ENCODE data around the gene SPINT4. TPM values are rescaled to one million over a fixed set of nuclear protein-coding genes. Genes with fewer than 3 reads are reported as not detected.

SPINT4 gene
- total RNA-seq, result not detected

GRCh38 chr20:45722047-45722446 lies at the start of gene SPINT4:
TSS of gene SPINT4 (plus strand) at chr20:45722347. CDS start at chr20:45722368, 21 bp downstream.

DNA sequence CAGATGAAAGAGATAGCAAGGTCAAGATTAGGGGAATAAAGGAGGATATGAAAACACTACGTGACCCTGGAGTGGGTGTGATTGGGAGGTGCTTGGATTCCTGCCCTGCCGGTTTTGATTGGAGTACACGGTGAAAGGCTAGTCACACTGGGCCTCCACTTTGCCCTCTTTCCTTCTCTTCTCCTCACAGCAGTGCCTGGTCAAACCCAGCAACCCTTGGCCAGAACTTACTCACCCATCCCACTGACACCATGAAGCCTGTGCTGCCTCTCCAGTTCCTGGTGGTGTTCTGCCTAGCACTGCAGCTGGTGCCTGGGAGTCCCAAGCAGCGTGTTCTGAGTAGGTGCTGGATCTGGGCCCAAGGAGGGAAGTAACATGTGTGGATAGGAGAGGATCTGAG lies 20.3 kb upstream of the SPINT4 start, which contains the start of gene WFDC13:
Gene WFDC13 (plus strand): TSS at position 166 of the 400 bp plus-strand sequence. CDS start 86 bp downstream, at position 252.

GRCh38 chr20:45704969-45705637 lies 17.0 kb upstream of the SPINT4 start, which contains the start of gene WFDC10B:
TSS of gene WFDC10B (minus strand) at chr20:45705019. CDS start at chr20:45685992, 19,027 bp downstream.

Small RNA genes within 50 kb of the gene (small RNA-seq; reads per million reads assigned to genes)
- gene MIR3617 (ENCODE audit: low replicate concordance), result not detected
- gene SPINT5P (ENCODE audit: low replicate concordance), result not detected

Other genes with a start within 250 kb of the SPINT4 start
- not detected for gene SPINT3, start 206.7 kb upstream of the SPINT4 start, total RNA-seq
- gene WFDC6, start 182.9 kb upstream of the SPINT4 start, total RNA-seq, result not detected
- gene EPPIN, start 174.9 kb upstream of the SPINT4 start, total RNA-seq, result not detected
- gene WFDC8, start 143.1 kb upstream of the SPINT4 start, total RNA-seq, result not detected
- not detected for gene WFDC10A, start 92.6 kb upstream of the SPINT4 start, total RNA-seq
- not detected for gene WFDC9, start 91.1 kb upstream of the SPINT4 start, total RNA-seq
- not detected for gene WFDC11, start 52.1 kb upstream of the SPINT4 start, total RNA-seq
- gene WFDC13, start 20.3 kb upstream of the SPINT4 start, total RNA-seq, result not detected
- gene WFDC10B, start 17.3 kb upstream of the SPINT4 start, total RNA-seq, result not detected
- 0.99 TPM for gene WFDC3, start 69.5 kb downstream of the SPINT4 start, total RNA-seq
- gene DNTTIP1, start 69.6 kb downstream of the SPINT4 start, total RNA-seq, result 18.5 TPM
- gene UBE2C, start 90.3 kb downstream of the SPINT4 start, total RNA-seq, result 22.7 TPM
- 555 TPM for gene TNNC2, start 105.0 kb downstream of the SPINT4 start, total RNA-seq
- 41.5 TPM for gene SNX21, start 111.5 kb downstream of the SPINT4 start, total RNA-seq
- gene ACOT8, start 135.0 kb downstream of the SPINT4 start, total RNA-seq, result 29.6 TPM
- 4.8 TPM for gene ZSWIM3, start 135.3 kb downstream of the SPINT4 start, total RNA-seq
- gene ZSWIM1, start 158.9 kb downstream of the SPINT4 start, total RNA-seq, result 8.3 TPM
- 4.7 TPM for gene SPATA25, start 165.3 kb downstream of the SPINT4 start, total RNA-seq
- gene NEURL2, start 168.9 kb downstream of the SPINT4 start, total RNA-seq, result 14.6 TPM
- gene CTSA, start 169.0 kb downstream of the SPINT4 start, total RNA-seq, result 90.0 TPM
- 95.5 TPM for gene PLTP, start 189.8 kb downstream of the SPINT4 start, total RNA-seq
- gene PCIF1, start 212.3 kb downstream of the SPINT4 start, total RNA-seq, result 33.2 TPM
- 21.0 TPM for gene ZNF335, start 249.9 kb downstream of the SPINT4 start, total RNA-seq